HG02981 (cell line): ENCODE results near the gene APP.

Experiments used
- ATAC-seq: cut with Tn5 transposase; IDR thresholded peaks from one replicate; pipeline ENCODE4 v1.9.1; 2021; ENCODE audit warnings: mild to moderate bottlenecking, moderate library complexity; ENCODE audit not compliant: unreplicated experiment

The APP gene

GRCh38 chr21:25838809-25839208, 331.8 kb downstream of the APP start:
- ATAC-seq: no peak

- no peak for ATAC-seq
Measured at GRCh38 chr21:25837533-25838265, 332.9 kb downstream of the APP start.

- ATAC-seq: no peak
Measured at GRCh38 chr21:25836396-25836795, 334.2 kb downstream of the APP start.

GRCh38 chr21:25834381-25834780, 336.2 kb downstream of the APP start:
- ATAC-seq: no peak

GRCh38 chr21:25831300-25831960, 339.1 kb downstream of the APP start:
- ATAC-seq: no peak
